ENCODE measurements around the gene CTBP2. TPM values are rescaled to one million over a fixed set of nuclear protein-coding genes. Genes with fewer than 3 reads are reported as not detected.
A peak's percentile ranks its signal among the peaks of the same experiment; 100 is the strongest.

Gene CTBP2
- total RNA-seq, 4 donors from 2014 or later: 69.7 to 125 (median 84.7) TPM

- H3K27me3 ChIP-seq: no peaks in the 10 kb centered on the region
- no peak overlapping the region for H3K4me3 ChIP-seq
- no peak for DNase-seq (ENCODE audit: extremely low spot score)
- H3K4me1 ChIP-seq: peaks cover 43 to 78% (median 49%) of the 10 kb centered on the region in 4 donors
- intact Hi-C loops (cut with DNase I): no loop called here
- TF ChIP-seq POLR2AphosphoS5 (IDR thresholded peaks at IDR 0.05) (no peak), CTCF (IDR thresholded peaks at IDR 0.05) (peak in 1 of 3 experiments; percentile 4)
- 75% methylated on average over 7 of the region's 21 CpGs for WGBS
- H3K36me3 ChIP-seq: peaks cover 23 to 96% (median 67%) of the 10 kb centered on the region in 4 donors
- H3K27ac ChIP-seq (replicated peaks in 1 of 4): peak overlapping the region; percentile 59 to 74 (median 70)
- no peaks in the 10 kb centered on the region for H3K9me3 ChIP-seq
These were observed 158.9 kb downstream of the CTBP2 start for GRCh38 chr10:125001313-125002046.

GRCh38 chr10:125000366-125001312 is 159.7 kb downstream of the CTBP2 start:
- no peaks in the 10 kb centered on the region for H3K9me3 ChIP-seq
- H3K36me3 ChIP-seq: peaks cover 29 to 95% (median 73%) of the 10 kb centered on the region in 4 donors
- peak overlapping the region; percentile 59 to 74 (median 70) for H3K27ac ChIP-seq (replicated peaks in 1 of 4)
- WGBS: 75% methylated on average over 21 of the region's 35 CpGs
- intact Hi-C loops (cut with DNase I): no loop called here
- H3K27me3 ChIP-seq: no peaks in the 10 kb centered on the region
- H3K4me3 ChIP-seq: no peak overlapping the region
- no peak for TF ChIP-seq EP300 (IDR thresholded peaks at IDR 0.05)
- peaks cover 38 to 70% (median 47%) of the 10 kb centered on the region in 4 donors for H3K4me1 ChIP-seq
- DNase-seq (ENCODE audit: extremely low spot score): no peak

- Histone ChIP-seq H3K27ac (replicated peaks in 1 of 4) (peak overlapping the region; percentile 59 to 74 (median 70)), H3K27me3 (no peaks in the 10 kb centered on the region), H3K36me3 (peaks cover 34 to 95% (median 77%) of the 10 kb centered on the region in 4 donors), H3K4me3 (peak overlapping the region in 1 of 4 donors; percentile 28), H3K9me3 (no peaks in the 10 kb centered on the region), H3K4me1 (peaks cover 38 to 65% (median 47%) of the 10 kb centered on the region in 4 donors)
- intact Hi-C loops (cut with DNase I): loop anchor here (5.0 to 10.0 kb wide), 2 partner anchors 145 to 163 kb away; partner anchors contain the start of gene CTBP2
- TF ChIP-seq POLR2AphosphoS5 (IDR thresholded peaks at IDR 0.05) (peak; percentile 55 to 63), POLR2A (IDR thresholded peaks at IDR 0.05; ENCODE audit: low read depth) (no peak)
- 25% methylated on average over 14 of the region's 29 CpGs for WGBS
- no peak for DNase-seq (ENCODE audit: extremely low spot score)
These were observed 160.7 kb downstream of the CTBP2 start for GRCh38 chr10:124999433-125000365.

DNA sequence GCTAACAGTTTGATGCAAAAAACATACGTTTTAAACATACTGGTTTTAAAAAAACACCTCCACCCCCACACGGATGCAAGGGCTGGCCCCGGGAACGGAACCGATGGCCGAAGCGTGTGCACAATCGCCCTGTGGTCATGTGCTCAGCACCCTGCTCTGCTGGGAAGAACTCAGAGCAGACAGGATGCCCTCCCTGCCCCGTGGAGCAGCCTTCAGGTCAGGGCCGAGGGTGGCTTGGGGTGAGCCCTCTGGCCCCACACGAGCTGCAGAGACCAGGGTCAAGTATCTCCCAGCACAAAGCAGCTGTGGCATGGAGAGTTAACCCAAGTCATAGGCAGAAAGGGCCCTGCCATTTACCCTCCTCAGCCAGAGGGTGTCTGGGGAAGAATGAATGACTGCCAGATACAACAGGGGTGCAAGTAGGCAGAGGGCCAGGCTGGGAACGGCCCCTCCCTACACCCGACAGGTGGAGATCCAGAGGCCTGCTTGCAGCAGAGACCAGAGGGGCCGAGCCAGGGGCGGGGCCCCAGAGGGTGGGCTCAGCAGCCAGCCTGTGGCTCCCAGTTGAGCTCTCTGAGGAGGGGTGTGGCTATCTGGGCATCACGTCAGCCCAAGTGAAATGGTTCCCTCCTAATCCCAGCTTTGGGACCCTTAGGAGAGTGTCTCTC is 161.6 kb downstream of the CTBP2 start:
- TF ChIP-seq POLR2AphosphoS5 (IDR thresholded peaks at IDR 0.05): no peak
- no peak for TF ChIP-seq EP300 (IDR thresholded peaks at IDR 0.05)
- no peak for TF ChIP-seq POLR2A (IDR thresholded peaks at IDR 0.05; ENCODE audit: low read depth)
- TF ChIP-seq CTCF (IDR thresholded peaks at IDR 0.05): no peak
- peaks cover 42 to 97% (median 85%) of the 10 kb centered on the region in 4 donors for H3K36me3 ChIP-seq
- peak overlapping the region; percentile 59 to 74 (median 70) for H3K27ac ChIP-seq (replicated peaks in 1 of 4)
- intact Hi-C loops (cut with DNase I): loop anchor here (5.0 to 10.0 kb wide), 2 partner anchors 146 to 164 kb away; partner anchors contain the start of gene CTBP2
- no peaks in the 10 kb centered on the region for H3K9me3 ChIP-seq
- no peaks in the 10 kb centered on the region for H3K27me3 ChIP-seq
- 76% methylated on average over 12 of the region's 16 CpGs for WGBS
- DNase-seq (ENCODE audit: extremely low spot score): no peak
- peaks cover 38 to 57% (median 47%) of the 10 kb centered on the region in 4 donors for H3K4me1 ChIP-seq
- no peak overlapping the region for H3K4me3 ChIP-seq
